Measurements from ENCODE around the gene MORF4L1.

GRCh38 chr15:78841376-78841706 is 31.3 kb upstream of the MORF4L1 start:
- TF ChIP-seq EZH2phosphoT487 (IDR thresholded peaks at IDR 0.05; ENCODE audit: insufficient read depth, low read depth) (no peak), EZH2 (IDR thresholded peaks at IDR 0.05; ENCODE audit: insufficient read depth, poor library complexity, severe bottlenecking) (no peak)

All from GM23248 (cell line).